Measurements from ENCODE around the gene LYZL4.

LYZL4 gene

DNA sequence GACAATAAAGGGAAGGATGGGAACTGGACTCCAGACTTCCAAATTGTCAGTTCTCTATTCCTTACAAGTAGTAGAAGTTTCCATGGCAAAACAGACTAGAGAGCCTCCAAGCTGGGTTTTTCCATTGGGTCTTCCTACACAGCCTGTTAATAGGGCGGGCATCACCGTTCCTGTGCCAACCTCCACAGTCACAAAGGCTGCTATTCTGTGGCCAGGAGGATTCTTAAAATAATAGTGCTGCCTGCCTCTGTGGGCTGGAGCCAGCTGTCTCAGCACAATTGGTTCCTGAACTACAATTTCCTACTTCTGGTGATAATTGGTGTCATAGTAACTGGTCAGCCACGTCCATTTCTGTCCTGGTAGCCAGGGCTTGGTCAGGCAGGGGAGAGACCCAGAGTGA, 38.6 kb downstream of the LYZL4 start:
- DNase-seq (ENCODE audit: low read depth), result no peak

DNA sequence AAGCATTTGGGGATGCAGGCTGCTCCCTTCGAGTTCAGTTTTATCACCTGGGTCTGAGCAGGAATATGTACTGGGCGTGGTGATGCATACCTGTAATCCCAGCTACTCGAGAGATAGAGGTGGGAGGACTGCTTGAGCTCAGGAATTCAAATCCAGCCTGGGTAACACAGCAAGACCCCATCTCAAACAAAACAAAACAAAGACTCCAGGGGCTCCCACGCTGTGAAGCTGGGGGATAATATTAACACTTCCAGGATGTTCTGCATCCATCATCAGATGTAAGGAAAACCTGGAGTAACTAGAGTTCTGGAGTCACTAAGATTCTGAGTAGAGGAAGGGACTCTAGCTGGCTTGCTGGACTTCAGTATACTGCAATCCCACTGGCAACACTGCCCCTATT, 40.6 kb downstream of the LYZL4 start:
- DNase-seq (ENCODE audit: low read depth), result no peak

DNA sequence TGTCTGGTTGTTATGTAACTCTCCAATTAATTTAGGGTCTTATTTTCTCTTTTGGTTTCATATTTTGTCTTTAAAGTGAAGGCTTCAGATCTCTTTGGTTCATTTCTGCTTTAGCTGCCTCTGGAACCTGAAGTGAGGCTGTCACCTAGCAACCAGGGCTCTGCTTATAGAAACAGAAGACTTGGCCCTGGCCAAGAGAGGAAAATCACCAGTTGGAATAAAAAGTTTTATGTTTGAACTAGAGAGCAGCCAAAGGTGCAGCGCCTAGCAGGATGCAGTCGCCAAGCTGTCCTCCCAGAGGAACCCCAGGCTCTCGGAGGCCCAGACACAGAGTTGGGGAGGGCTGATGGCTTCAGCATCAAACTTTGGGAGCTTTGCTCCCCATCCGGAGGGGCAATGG, 41.1 kb downstream of the LYZL4 start:
- DNase-seq (ENCODE audit: low read depth), result no peak

- DNase-seq (ENCODE audit: low read depth), result no peak
These were observed 41.5 kb downstream of the LYZL4 start for GRCh38 chr3:42368861-42369260.

DNA sequence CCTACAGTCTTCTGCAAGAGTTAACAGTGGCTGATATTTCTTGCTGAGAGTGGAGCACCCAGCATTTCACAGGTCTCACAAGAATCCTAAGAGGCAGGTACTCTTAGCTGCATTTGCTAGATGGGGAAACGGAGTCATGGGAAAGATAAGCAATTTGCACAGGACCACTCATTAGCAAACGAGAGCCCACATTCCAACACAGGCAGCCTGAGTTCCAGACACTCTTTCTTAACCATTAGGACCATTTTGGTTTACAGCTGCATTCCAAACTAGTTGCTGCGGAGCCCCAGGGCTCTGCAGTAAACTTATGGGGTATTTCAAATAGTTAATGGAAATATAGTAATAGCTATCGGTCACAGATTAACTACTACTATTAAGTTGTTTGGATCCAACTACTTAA, 42.5 kb downstream of the LYZL4 start:
- DNase-seq (ENCODE audit: low read depth), result no peak

- no peak for DNase-seq (ENCODE audit: low read depth)
These were observed 43.9 kb downstream of the LYZL4 start for GRCh38 chr3:42366550-42366949.

DNA sequence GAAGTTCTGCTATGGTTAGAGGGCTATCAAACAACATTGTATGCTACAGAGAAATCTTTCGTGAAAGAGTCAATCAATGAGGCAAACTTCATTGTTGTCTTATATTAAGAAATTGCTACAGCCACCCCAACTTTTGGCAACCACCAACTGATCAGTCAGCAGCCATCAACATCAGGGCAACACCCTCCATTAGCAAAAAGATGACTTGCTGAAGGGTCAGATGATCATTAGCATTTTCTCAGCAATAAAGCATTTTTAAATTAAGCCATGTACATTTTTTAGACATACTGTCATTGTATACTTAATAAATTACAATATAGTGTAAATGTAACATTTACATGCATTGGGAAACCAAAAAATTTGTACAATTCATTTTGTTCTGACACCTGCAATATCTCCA, 53.1 kb downstream of the LYZL4 start:
- no peak for DNase-seq (ENCODE audit: low read depth)

- no peak for DNase-seq (ENCODE audit: low read depth)
These were observed 54.8 kb downstream of the LYZL4 start for GRCh38 chr3:42355612-42356011.

DNA sequence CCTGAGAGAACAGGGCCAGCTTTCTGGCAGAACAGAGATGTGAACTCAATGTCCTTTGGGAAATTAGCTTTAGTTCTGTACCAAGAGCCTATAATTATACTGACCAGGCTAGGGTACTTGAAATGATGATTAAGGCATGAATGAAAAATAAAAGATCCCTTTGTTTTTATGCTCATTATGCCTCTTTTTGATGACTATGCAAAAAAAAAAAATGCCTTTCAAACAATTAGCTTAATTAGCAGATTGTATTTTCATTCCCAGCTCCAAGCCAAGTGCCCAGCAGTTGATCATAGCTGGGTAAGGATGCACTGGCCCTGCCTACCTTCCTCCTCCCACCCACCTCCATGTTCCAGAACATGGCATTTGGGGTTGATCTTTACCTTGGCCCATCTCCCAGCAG, 56.8 kb downstream of the LYZL4 start:
- DNase-seq (ENCODE audit: low read depth), result no peak

DNA sequence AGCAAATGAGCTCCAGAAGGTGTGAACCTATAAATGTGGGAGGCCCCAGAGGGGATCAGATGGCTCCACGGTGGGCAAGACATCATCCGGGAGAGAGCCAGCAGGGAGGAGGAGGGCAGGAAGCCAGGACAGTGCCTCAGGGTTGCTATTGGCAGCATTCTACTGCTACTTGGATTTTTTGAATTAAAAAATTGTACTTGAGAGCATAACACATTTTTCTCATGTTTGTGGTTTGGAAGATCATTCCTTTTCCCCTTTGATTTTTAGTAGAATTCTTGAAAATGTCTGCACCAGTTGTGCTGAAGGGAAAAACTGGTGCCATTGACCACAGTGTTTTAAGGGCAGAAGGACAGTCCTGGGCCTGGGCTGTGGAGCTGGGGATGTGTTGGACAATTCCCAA, 59.2 kb downstream of the LYZL4 start:
- DNase-seq (ENCODE audit: low read depth), result no peak

GRCh38 chr3:42349765-42350594, 60.4 kb downstream of the LYZL4 start:
- DNase-seq (ENCODE audit: low read depth), result no peak

DNA sequence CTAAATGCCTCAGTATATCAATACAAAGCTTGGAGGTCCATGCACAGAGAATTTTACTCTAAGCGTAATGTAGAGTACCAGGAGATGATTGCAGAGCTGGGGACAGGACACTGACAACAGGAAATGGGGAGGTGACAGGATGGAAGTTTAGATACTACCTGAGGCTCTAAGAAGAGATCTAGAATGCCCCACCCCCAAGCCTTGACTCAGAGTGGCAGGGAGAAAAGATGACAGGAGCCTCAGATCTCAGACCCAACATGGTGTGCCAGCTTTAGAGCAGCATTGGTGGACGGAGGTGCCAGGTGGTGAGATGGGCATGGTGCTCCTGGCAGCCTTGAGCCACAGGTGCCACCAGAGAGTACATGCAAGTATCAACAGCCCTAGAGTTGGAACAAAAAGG, 62.5 kb downstream of the LYZL4 start:
- no peak for DNase-seq (ENCODE audit: low read depth)
